HG03460 (cell line): ENCODE measurements around the gene RRM2.

Experiments
- ATAC-seq: cut with Tn5 transposase; IDR thresholded peaks from one replicate; pipeline ENCODE4 v1.9.1; 2021; ENCODE audit not compliant: unreplicated experiment

RRM2 gene

GRCh38 chr2:10170256-10170655 is 47.7 kb downstream of the RRM2 start:
- no peak for ATAC-seq

- no peak for ATAC-seq
These were observed 48.7 kb downstream of the RRM2 start for GRCh38 chr2:10171006-10171800.

- ATAC-seq, result no peak
These were observed 49.7 kb downstream of the RRM2 start for GRCh38 chr2:10172033-10172871.

GRCh38 chr2:10173258-10174005 is 50.9 kb downstream of the RRM2 start:
- ATAC-seq, result no peak

GRCh38 chr2:10174173-10174572 is 51.6 kb downstream of the RRM2 start:
- no peak for ATAC-seq

- ATAC-seq, result no peak
These were observed 52.9 kb downstream of the RRM2 start for GRCh38 chr2:10175441-10175840.

- ATAC-seq, result no peak
These were observed 56.2 kb downstream of the RRM2 start for GRCh38 chr2:10178751-10179150.

GRCh38 chr2:10179422-10179821 is 56.9 kb downstream of the RRM2 start:
- no peak for ATAC-seq

GRCh38 chr2:10180229-10180628 is 57.7 kb downstream of the RRM2 start:
- no peak for ATAC-seq
